Activated T-cell treated with anti-CD3 and anti-CD28 coated beads, Interleukin-2, amount 50 U/mL, for 72 hours (primary cell): Measurements from ENCODE around the gene MYG1. TPM values are rescaled to one million over a fixed set of nuclear protein-coding genes. Genes with fewer than 3 reads are reported as not detected.

Experiments
- ATAC-seq, 2 donors: fragments of 150-1000 bp; cut with Tn5 transposase; replicated peaks in 1 of 2; 2 replicates each; pipeline ENCODE4 v1.10.0; 2021; ENCODE audit warnings: moderate library complexity in 2 of 2, mild to moderate bottlenecking in 1 of 2
- DNase-seq, 2 donors: peaks; one replicate each; pipeline ENCODE4 v3.0.0; 2021 to 2022; ENCODE audit warnings: mixed read lengths in 1 of 2
- H3K27ac Mint-ChIP-seq: one replicate; pipeline ENCODE4 v1.8.0; 2022; ENCODE audit warnings: mild to moderate bottlenecking, moderate library complexity, mixed read lengths
- H3K27me3 Mint-ChIP-seq: one replicate; pipeline ENCODE4 v1.8.0; 2022; ENCODE audit warnings: low read depth, mixed read lengths
- H3K36me3 Mint-ChIP-seq, 2 donors: one replicate each; pipeline ENCODE4 v1.8.0; 2022; ENCODE audit warnings: mixed read lengths in 2 of 2, mild to moderate bottlenecking in 1 of 2; ENCODE audit not compliant: insufficient read depth in 2 of 2
- H3K4me1 Mint-ChIP-seq: one replicate; pipeline ENCODE4 v1.8.0; 2022; ENCODE audit warnings: low read depth, mixed read lengths
- H3K4me3 Mint-ChIP-seq, 2 donors: one replicate each; pipeline ENCODE4 v1.8.0; 2022; ENCODE audit warnings: mild to moderate bottlenecking in 2 of 2, mixed read lengths in 2 of 2, moderate library complexity in 2 of 2
- H3K9me3 Mint-ChIP-seq, 2 donors: one replicate each; pipeline ENCODE4 v1.8.0; 2022; ENCODE audit warnings: mixed read lengths in 2 of 2
- total RNA-seq, 2 donors: library from RNA; stranded (reverse); gene quantifications; one replicate each; pipeline ENCODE4 v1.2.3, GENCODE V29; 2022

Gene MYG1, protein sequence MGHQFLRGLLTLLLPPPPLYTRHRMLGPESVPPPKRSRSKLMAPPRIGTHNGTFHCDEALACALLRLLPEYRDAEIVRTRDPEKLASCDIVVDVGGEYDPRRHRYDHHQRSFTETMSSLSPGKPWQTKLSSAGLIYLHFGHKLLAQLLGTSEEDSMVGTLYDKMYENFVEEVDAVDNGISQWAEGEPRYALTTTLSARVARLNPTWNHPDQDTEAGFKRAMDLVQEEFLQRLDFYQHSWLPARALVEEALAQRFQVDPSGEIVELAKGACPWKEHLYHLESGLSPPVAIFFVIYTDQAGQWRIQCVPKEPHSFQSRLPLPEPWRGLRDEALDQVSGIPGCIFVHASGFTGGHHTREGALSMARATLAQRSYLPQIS
- total RNA-seq: 10 to 100 TPM; 83.5 to 89.9 TPM

DNA sequence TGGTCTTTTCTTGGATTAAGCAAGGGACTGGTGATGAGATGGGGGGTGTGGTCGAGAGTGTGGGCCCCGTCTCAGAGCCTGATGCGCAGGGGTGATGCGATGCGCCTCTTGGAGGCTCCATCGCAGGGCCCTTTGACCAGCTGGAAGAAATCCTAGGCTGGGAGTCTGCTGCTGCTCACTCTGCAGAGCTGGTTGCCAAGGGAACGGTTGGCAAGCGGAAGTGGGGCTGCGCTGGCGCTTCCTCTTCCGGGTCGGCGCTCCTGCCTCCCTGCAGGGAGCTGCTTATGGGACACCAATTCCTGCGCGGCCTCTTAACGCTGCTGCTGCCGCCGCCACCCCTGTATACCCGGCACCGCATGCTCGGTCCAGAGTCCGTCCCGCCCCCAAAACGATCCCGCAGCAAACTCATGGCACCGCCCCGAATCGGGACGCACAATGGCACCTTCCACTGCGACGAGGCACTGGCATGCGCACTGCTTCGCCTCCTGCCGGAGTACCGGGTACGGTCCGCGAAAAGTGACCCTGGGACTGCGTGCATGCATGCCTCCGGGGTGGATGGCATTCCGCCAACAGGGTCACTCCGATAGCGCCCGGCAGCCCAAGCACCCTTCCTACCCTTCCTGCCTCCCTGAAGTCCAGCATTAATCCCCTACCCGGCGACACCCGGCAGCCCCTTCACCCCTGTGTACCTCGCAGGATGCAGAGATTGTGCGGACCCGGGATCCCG, at the start of gene MYG1:
TSS of gene MYG1 (plus strand) at position 242 of the 727 bp plus-strand sequence. CDS start at position 285, 43 bp downstream.
- H3K27ac Mint-ChIP-seq: peak within 1 kb of the TSS; percentile 97
- peak; percentile 78 to 81 for ATAC-seq
- H3K27me3 Mint-ChIP-seq: no peaks in the 10 kb centered on the region
- no peaks in the 10 kb centered on the region for H3K9me3 Mint-ChIP-seq
- H3K36me3 Mint-ChIP-seq: peaks cover 20 to 31% of the 10 kb centered on the region in 2 donors
- H3K4me1 Mint-ChIP-seq: peaks cover 79% of the 10 kb centered on the region
- DNase-seq: peak; percentile 87 to 89
- H3K4me3 Mint-ChIP-seq: peak within 1 kb of the TSS; percentile 89 to 93

GRCh38 chr12:53251477-53252348, 47.8 kb upstream of the MYG1 start:
- ATAC-seq (peak; percentile 91 to 93), DNase-seq (peak; percentile 80 to 83)
- peaks cover 2 to 3% of the 10 kb centered on the region in 2 donors for H3K36me3 Mint-ChIP-seq
- H3K4me1 Mint-ChIP-seq: peaks cover 54% of the 10 kb centered on the region
- H3K4me3 Mint-ChIP-seq: peak overlapping the region; percentile 98 to 99
- H3K27ac Mint-ChIP-seq: peak overlapping the region; percentile 95
- H3K27me3 Mint-ChIP-seq: no peaks in the 10 kb centered on the region
- no peaks in the 10 kb centered on the region for H3K9me3 Mint-ChIP-seq

DNA sequence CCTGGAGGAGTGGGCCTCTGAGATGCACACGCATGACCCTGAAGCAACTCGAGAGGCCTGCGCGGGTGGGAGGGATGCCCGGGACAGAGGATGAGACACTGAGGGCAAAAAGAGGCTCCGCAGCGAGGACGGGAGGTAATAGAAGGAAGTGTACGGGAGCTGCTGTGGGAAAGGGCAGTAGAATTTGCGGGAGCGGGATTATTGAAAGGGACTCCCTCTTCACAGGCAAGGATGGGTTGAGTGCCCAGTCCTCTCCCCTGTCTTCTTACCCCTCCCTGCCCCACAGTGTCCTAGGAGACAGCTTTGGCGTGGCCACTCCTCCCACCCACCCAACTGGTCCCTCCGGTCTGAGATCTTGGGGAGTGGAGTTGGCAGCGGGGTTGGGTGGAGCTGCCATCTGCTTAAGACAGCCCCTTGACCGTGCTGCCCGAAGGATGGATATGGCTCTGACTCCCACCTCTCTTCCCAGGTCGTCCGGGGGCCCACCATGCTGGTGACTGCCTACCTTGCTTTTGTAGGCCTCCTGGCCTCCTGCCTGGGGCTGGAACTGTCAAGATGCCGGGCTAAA, 47.1 kb upstream of the MYG1 start:
- peaks cover 54% of the 10 kb centered on the region for H3K4me1 Mint-ChIP-seq
- no peaks in the 10 kb centered on the region for H3K27me3 Mint-ChIP-seq
- DNase-seq (no peak), ATAC-seq (peak; percentile 8 to 9)
- H3K4me3 Mint-ChIP-seq: peak overlapping the region; percentile 98 to 99
- H3K36me3 Mint-ChIP-seq: peaks cover 2 to 3% of the 10 kb centered on the region in 2 donors
- H3K9me3 Mint-ChIP-seq: no peaks in the 10 kb centered on the region
- peak overlapping the region; percentile 79 for H3K27ac Mint-ChIP-seq

GRCh38 chr12:53253298-53253697, 46.2 kb upstream of the MYG1 start:
- H3K36me3 Mint-ChIP-seq: peaks cover 2 to 3% of the 10 kb centered on the region in 2 donors
- H3K27ac Mint-ChIP-seq: peak overlapping the region; percentile 64
- no peak for ATAC-seq
- no peaks in the 10 kb centered on the region for H3K27me3 Mint-ChIP-seq
- H3K4me3 Mint-ChIP-seq: peak overlapping the region; percentile 98 to 99
- DNase-seq: no peak
- H3K4me1 Mint-ChIP-seq: peaks cover 54% of the 10 kb centered on the region
- no peaks in the 10 kb centered on the region for H3K9me3 Mint-ChIP-seq

GRCh38 chr12:53254816-53255545, 44.5 kb upstream of the MYG1 start:
- ATAC-seq (no peak), DNase-seq (no peak)
- H3K27me3 Mint-ChIP-seq: no peaks in the 10 kb centered on the region
- H3K9me3 Mint-ChIP-seq: no peaks in the 10 kb centered on the region
- no peak overlapping the region for H3K4me3 Mint-ChIP-seq
- peaks cover 2 to 3% of the 10 kb centered on the region in 2 donors for H3K36me3 Mint-ChIP-seq
- H3K27ac Mint-ChIP-seq: peak overlapping the region; percentile 28
- H3K4me1 Mint-ChIP-seq: peaks cover 54% of the 10 kb centered on the region

GRCh38 chr12:53255996-53256395, 43.5 kb upstream of the MYG1 start:
- DNase-seq (no peak), ATAC-seq (no peak)
- Mint-ChIP-seq H3K4me3 (no peak overlapping the region), H3K36me3 (peaks cover 2 to 3% of the 10 kb centered on the region in 2 donors), H3K9me3 (no peaks in the 10 kb centered on the region), H3K27me3 (no peaks in the 10 kb centered on the region), H3K27ac (peak overlapping the region; percentile 89), H3K4me1 (peaks cover 46% of the 10 kb centered on the region)

DNA sequence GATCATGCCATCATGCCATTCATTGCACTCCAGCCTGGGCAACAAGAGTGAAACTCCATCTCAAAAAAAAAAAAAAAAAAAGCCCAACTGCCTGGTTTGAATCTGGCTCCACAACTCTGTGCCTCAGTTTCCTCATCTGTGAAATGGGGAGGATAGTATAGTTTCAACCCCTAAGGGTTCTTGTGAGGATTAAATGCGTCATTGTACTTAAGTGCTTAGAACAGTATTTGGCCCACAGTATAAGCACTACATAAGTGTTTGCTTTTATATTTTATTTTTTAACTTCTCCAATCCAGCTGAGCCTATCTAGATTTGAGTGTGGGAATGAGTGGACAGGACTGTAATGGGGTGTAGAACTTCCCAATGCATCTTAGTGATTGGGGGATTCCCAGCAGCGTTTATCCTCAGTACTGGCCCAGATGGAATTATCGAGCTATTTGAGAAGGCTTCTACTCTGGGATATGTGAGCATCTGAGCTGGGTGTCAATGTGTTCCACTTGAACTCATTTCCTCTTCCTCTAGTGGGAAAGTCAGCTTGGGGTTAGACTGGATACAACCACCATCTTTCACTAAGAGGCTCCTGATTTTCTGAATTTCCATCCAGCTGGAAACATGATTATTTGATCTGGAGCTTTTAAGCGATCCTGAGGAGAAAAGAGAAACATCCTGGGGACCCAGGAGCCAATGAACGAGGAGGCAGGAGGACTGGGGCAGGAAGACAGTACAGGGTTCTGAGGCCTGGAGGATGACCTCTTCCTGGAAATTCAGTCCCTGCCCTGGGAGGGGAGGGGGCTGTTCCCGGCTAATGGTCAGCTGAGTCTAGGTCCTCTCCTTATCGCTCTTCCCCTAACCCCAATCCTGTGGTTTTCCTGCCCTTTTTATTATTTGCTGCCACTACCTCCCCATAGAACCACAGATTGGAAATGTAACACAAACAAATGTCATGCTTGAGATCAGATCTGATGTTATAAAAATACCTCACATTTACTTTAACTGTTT, 40.7 kb upstream of the MYG1 start:
- H3K4me3 Mint-ChIP-seq: no peak overlapping the region
- peak overlapping the region; percentile 31 for H3K27ac Mint-ChIP-seq
- no peaks in the 10 kb centered on the region for H3K9me3 Mint-ChIP-seq
- DNase-seq: no peak
- ATAC-seq: no peak
- H3K36me3 Mint-ChIP-seq: no peaks in the 10 kb centered on the region
- peaks cover 25% of the 10 kb centered on the region for H3K4me1 Mint-ChIP-seq
- no peaks in the 10 kb centered on the region for H3K27me3 Mint-ChIP-seq

GRCh38 chr12:53259891-53260290, 39.6 kb upstream of the MYG1 start:
- DNase-seq (no peak), ATAC-seq (no peak)
- Mint-ChIP-seq H3K4me1 (peaks cover 15% of the 10 kb centered on the region), H3K36me3 (no peaks in the 10 kb centered on the region), H3K9me3 (no peaks in the 10 kb centered on the region), H3K27me3 (no peaks in the 10 kb centered on the region), H3K4me3 (no peak overlapping the region), H3K27ac (no peak overlapping the region)

GRCh38 chr12:53265783-53266182, 33.7 kb upstream of the MYG1 start:
- H3K27ac Mint-ChIP-seq: peak overlapping the region; percentile 86
- H3K4me3 Mint-ChIP-seq: peak overlapping the region in 1 of 2 donors; percentile 22
- no peak for ATAC-seq
- H3K9me3 Mint-ChIP-seq: no peaks in the 10 kb centered on the region
- no peaks in the 10 kb centered on the region for H3K27me3 Mint-ChIP-seq
- H3K36me3 Mint-ChIP-seq: peaks cover 9 to 12% of the 10 kb centered on the region in 2 donors
- H3K4me1 Mint-ChIP-seq: peaks cover 43% of the 10 kb centered on the region
- DNase-seq: no peak

DNA sequence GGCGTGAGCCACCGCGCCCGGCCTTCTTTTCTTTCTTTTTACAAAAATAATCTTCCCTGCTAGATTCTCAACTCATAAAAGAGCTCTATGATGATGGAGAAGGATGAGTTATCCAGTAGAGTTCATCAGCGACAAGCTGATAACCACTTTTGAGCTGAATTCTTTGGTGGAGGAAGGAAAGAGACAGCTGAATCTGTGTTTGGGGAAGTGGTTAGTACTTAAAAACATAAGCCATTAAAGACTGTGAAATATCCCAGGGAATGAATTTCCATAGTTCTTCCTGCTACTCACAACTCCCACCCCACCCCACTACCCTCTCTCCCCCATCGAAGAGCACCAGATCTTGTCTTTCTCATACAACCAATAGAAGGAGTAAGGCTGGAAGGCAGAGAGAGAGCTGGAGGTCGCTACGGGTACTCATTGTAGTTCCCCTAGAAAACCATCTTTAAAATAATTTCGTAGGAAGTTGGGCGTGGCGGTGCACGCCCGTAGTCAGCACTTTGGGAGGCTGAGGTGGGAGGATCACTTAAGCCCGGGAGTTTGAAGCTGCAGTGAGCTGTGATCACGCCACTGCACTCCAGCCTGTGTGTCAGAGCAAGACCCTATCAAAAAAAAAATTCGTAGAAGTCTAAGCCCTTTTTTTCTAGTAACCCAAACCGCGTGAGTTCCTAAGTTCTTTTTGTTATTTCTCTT, 32.0 kb upstream of the MYG1 start:
- no peaks in the 10 kb centered on the region for H3K27me3 Mint-ChIP-seq
- no peaks in the 10 kb centered on the region for H3K9me3 Mint-ChIP-seq
- peak; percentile 44 to 49 for ATAC-seq
- H3K27ac Mint-ChIP-seq: peak overlapping the region; percentile 92
- peak overlapping the region; percentile 96 to 98 for H3K4me3 Mint-ChIP-seq
- H3K36me3 Mint-ChIP-seq: peaks cover 9 to 22% of the 10 kb centered on the region in 2 donors
- peaks cover 55% of the 10 kb centered on the region for H3K4me1 Mint-ChIP-seq
- DNase-seq: peak; percentile 29 to 32
